ENCODE results near the gene GRK5.
"Not testable (repeated sequence)": the region's sequence is repeated elsewhere in the genome, so short reads cannot be mapped to it uniquely, and the experiment has no call there.

Gene GRK5

DNA sequence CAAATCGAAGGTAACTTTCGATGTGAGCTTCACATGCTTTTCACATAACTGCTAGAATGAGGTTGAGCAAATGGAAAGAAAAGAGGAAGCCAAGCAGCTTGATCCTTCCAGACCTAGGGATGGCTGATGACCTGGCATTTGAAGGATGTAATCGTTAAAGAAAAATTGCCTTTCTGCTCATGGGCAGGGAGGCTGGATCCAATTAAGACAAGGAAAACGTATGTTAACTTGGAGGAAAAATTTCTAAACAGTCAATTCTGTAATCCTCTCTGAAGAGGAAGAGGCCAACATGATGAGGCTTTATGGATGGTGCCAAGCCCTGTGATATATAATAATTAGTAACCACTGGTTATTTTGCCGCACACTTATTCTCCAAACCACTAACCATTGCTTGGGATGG, 12.5 kb downstream of the GRK5 start:
- in situ Hi-C loops (cut with MboI; ENCODE audit: low sequenced_read_pairs): no loop called here

DNA sequence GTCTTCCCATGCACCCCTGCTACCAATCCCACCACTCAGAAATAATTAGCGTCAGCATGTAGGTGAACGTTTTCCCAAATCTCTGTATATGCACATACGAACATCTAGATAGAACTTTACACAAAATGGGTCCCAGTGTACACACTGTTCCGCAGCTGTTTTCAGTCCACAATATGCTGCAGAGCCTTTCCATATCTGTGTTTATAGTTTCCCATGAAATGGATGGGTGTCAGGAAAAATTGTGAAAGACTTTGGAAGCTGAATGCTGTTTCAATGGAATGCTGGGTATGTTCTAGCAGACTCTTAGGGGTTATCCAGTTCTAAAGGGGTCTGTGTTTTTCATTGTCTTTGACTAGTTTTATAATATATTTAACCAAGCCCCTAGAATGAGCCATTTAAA, 13.8 kb downstream of the GRK5 start:
- in situ Hi-C loops (cut with MboI; ENCODE audit: low sequenced_read_pairs): no loop called here

DNA sequence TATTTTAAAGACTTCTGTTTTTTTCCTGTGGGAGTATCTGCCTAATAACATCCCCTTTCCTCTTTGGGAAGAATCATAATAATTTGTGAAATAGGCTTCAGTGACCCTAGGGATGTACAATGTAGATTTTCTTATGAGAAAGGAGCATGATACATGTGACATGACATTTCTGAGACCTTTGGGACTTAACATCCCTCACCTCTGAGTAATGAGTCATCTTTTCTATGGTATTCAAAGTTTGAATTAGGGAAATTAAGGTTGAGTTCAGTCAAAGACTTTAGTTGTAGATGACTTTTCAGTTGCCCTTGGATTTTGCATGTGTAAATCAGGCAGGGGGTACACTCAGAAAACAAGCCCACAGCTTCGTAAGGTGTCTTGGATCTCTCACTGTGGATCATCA, 14.3 kb downstream of the GRK5 start:
- in situ Hi-C loops (cut with MboI; ENCODE audit: low sequenced_read_pairs): no loop called here

- in situ Hi-C loops (cut with MboI; ENCODE audit: low sequenced_read_pairs): no loop called here
Observed at GRCh38 chr10:119222537-119222936, 15.2 kb downstream of the GRK5 start.

DNA sequence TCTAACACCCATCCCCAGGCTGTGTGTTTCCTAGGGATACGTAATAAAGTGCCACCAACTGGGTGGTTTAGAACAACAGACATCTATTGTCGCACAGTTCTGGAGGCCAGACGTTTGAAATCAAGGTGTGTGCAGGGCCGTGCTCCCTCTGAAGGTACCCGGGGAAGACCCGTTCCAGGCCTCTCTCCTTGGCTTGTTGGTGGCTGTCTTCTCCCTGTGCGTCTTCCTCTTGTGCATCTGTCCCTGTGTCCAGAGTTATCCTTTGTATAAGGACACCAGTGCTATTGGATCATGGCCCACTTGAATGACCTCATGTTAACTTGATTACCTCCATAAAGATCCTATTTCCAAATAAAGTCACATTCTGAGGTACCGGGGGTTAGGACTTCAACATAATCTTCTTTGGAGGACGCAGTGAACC, 15.6 kb downstream of the GRK5 start:
- in situ Hi-C loops (cut with MboI; ENCODE audit: low sequenced_read_pairs): no loop called here

GRCh38 chr10:119225083-119225658, 17.8 kb downstream of the GRK5 start:
- in situ Hi-C loops (cut with MboI; ENCODE audit: low sequenced_read_pairs): no loop called here

- in situ Hi-C loops (cut with MboI; ENCODE audit: low sequenced_read_pairs): no loop called here
Observed at GRCh38 chr10:119227825-119228224, 20.5 kb downstream of the GRK5 start.

DNA sequence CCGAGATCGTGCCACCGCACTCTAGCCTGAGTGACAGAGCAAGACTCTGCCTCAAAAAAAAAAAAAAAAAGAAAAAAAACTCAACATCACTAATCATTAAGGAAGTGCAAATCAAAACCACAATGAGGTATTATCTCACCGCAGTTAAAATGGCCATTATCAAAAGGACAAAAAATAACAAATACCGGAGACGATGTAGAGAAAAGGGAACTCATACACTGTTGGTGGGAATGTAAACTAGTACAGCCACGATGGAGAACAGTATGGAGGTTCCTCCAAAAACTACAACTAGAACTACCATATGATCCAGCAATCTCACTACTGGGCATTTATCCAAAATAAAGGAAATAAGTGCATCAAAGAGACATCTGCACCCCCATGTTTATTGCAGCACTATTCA, 24.3 kb downstream of the GRK5 start:
- in situ Hi-C loops (cut with MboI; ENCODE audit: low sequenced_read_pairs): no loop called here

GRCh38 chr10:119232439-119232838, 25.1 kb downstream of the GRK5 start:
- in situ Hi-C loops (cut with MboI; ENCODE audit: low sequenced_read_pairs): not testable (repeated sequence)

DNA sequence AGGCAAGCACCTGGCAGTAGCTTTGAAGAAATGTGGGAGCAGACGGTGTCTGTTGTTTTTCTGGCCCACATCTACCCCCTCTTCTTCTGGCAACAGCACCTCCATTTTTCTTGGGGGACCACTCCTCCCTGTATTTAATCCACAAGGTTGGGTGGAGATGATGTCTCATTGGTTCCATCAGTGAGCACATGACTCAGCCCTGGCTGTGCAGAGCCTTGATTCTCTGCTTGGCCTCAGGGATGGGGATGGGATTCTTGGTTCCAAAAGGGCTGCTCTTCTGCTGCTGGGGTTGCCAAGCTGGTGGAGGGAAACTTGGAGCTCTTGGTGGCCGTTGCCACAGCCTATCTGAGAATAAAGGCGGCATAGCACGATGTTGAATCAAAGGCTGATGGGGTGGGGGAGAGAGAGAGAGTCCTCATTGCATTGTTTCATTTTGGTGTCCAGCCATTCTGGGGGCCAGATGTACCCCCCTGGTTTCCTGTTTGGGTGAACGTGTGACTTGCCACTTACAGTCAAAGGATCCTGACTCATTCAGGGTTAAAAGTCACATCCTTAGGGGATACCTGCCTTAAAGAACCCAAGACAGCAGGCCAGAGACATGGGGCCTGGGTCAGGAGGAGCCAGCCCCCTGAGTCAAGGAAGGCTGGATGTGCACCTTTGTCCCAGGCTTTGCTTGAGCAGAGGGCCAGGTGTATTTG, 25.9 kb downstream of the GRK5 start:
- in situ Hi-C loops (cut with MboI; ENCODE audit: low sequenced_read_pairs): no loop called here

GRCh38 chr10:119233821-119234220, 26.4 kb downstream of the GRK5 start:
- in situ Hi-C loops (cut with MboI; ENCODE audit: low sequenced_read_pairs): no loop called here

GRCh38 chr10:119235356-119235755, 28.0 kb downstream of the GRK5 start:
- in situ Hi-C loops (cut with MboI; ENCODE audit: low sequenced_read_pairs): no loop called here

DNA sequence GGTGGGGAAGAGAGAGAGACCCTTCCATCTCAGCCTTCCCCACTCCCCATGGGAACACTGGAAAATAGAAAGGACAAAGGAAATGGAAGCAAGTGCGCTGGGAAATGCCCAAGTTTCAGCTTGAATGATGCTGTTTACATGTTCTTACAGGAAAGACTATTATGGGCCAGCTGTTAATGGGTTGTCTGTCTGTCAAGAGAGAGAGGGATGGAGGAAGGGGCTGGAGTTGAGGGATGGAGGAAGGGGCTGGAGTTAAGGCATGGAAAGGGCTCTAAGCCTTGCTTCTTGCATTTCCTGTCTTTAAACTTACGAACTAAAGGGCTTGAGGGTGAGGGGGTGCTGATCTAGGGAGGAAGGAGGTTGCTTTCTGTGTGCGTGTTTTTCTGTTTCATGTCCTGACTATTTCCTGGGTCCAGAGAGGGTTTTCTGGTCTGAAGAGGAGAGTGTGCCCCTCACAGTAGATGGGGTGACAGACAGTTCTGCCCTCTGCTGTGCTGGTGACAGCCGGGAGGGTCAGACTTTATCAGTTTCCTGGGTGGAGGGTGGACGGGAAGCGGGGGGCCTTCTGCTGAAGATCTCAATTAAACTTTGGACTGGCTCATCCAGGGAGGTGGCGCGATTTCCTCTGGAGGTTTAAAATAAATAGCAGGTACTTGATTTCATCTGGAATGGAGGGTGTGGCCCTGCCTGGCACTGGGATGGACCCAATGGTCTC, 30.5 kb downstream of the GRK5 start:
- in situ Hi-C loops (cut with MboI; ENCODE audit: low sequenced_read_pairs): no loop called here

GRCh38 chr10:119238577-119238976, 31.2 kb downstream of the GRK5 start:
- in situ Hi-C loops (cut with MboI; ENCODE audit: low sequenced_read_pairs): no loop called here

GRCh38 chr10:119239015-119239414, 31.6 kb downstream of the GRK5 start:
- in situ Hi-C loops (cut with MboI; ENCODE audit: low sequenced_read_pairs): not testable (repeated sequence)

DNA sequence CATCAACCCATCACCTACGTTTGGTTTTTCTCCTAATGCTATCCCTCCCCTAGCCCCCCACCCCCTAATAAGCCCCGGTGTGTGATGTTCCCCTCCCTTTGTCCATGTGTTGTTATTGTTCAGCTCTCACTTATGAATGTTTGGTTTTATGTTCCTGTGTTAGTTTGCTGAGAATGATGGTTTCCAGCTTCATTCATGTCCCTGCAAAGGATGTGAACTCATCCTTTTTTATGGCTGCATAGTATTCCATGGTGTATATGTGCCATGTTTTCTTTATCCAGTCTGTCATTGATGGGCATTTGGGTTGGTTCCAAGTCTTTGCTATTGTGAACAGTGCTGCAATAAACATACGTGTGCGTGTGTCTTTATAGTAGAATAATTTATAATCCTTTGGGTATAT, 32.3 kb downstream of the GRK5 start:
- in situ Hi-C loops (cut with MboI; ENCODE audit: low sequenced_read_pairs): not testable (repeated sequence)

- in situ Hi-C loops (cut with MboI; ENCODE audit: low sequenced_read_pairs): no loop called here
Observed at GRCh38 chr10:119241066-119241465, 33.7 kb downstream of the GRK5 start.

DNA sequence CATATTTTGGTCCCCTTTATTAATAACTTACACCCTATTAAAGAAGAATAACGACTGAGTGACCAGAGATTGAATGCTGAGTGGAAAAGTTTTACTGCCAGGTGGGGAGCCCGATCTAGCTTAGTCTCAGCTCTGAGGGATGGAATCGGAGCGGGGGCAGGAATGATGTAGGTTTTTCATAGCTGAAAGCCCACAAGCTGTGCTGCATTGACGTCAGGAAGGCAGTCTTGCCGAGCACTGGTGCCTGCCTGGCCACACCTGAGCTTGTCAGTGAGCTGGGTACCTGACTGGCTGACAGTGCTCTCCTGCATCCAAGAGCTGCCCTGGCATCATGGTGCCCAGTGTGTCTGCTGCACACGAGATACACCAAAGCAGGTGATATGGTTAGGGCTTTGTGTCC, 34.8 kb downstream of the GRK5 start:
- in situ Hi-C loops (cut with MboI; ENCODE audit: low sequenced_read_pairs): no loop called here

- in situ Hi-C loops (cut with MboI; ENCODE audit: low sequenced_read_pairs): no loop called here
Observed at GRCh38 chr10:119243488-119243887, 36.1 kb downstream of the GRK5 start.

DNA sequence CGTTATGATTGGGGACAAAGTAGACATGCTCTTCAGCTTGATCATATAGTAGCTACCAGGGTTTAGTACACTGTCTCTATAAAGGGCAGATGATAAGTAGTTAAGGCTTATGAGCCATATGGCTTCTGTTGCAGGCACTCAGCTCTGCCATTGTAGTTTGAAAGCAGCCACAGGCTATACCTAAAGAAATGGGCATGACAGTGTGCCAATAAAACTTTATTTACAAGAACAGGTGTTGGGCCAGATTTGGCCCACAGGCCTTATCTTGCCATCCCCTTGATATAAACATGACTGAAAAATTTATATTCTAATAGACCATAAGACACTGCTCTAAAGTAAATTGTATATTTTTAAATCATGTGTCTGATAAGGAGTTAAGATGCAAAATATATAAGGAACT, 36.6 kb downstream of the GRK5 start:
- in situ Hi-C loops (cut with MboI; ENCODE audit: low sequenced_read_pairs): no loop called here

- in situ Hi-C loops (cut with MboI; ENCODE audit: low sequenced_read_pairs): no loop called here
Observed at GRCh38 chr10:119245272-119245671, 37.9 kb downstream of the GRK5 start.

GRCh38 chr10:119246862-119247549, 39.6 kb downstream of the GRK5 start:
- in situ Hi-C loops (cut with MboI; ENCODE audit: low sequenced_read_pairs): no loop called here

All from HL-60/S4 treated with retinoic acid at 250 ng/mL for 4 days and 3 days (cell line).